ENCODE data around the gene XPO6.

- TF ChIP-seq POLR2A (IDR thresholded peaks at IDR 0.05; ENCODE audit: low read depth, low read length) (no peak), POLR2AphosphoS5 (IDR thresholded peaks at IDR 0.05; ENCODE audit: low read depth, low read length) (no peak), SPI1 (IDR thresholded peaks at IDR 0.05; ENCODE audit: low read depth, low read length) (no peak), TAF1 (IDR thresholded peaks at IDR 0.05; ENCODE audit: low read depth, low read length) (no peak), POU2F2 (IDR thresholded peaks at IDR 0.05; ENCODE audit: low read depth, low read length) (no peak), PAX5 (IDR thresholded peaks at IDR 0.05; ENCODE audit: insufficient read depth, low read length, severe bottlenecking) (no peak)
Observed at GRCh38 chr16:28093385-28093725, 118.4 kb downstream of the XPO6 start.
